Endothelial cell of umbilical vein (primary cell): ENCODE measurements around the gene SHISA5. TPM values are rescaled to one million over a fixed set of nuclear protein-coding genes. Genes with fewer than 3 reads are reported as not detected.
A peak's percentile ranks its signal among the peaks of the same experiment; 100 is the strongest.

Experiments
- BruUV-seq: library from RNA; stranded (reverse); fragments of 400-500 nt; replicated peaks from 2 replicates; lab custom pipeline; 2021; lab: Mats Ljungman, UMichigan
- CTCF ChIA-PET: fragments of 300-600, 350-600 bp; sonication (Branson Sonifier 250); formaldehyde crosslinking; loops from one replicate; lab custom pipeline; 2021; ENCODE audit warnings: antibody characterized with exemption, inconsistent platforms; lab: Charles Lee
- POLR2A ChIA-PET: fragments of 300-600, 350-600 bp; sonication (Branson Sonifier 250); formaldehyde crosslinking; loops from one replicate; lab custom pipeline; 2021; ENCODE audit warnings: antibody characterized with exemption, inconsistent platforms; lab: Charles Lee
- DNase-seq: peaks from one replicate; pipeline ENCODE4 v3.0.0-alpha.2; 2011; ENCODE audit warnings: low read depth, low spot score
- FAIRE-seq: peaks from 2 replicates; lab custom pipeline; 2011; peaks lifted over from hg19 to GRCh38; lab: Jason Lieb, UNC
- H2AFZ ChIP-seq: 2 replicates; pipeline ENCODE4 v1.6.0; 2012; ENCODE audit warnings: low read depth, low read length, control low read depth, inconsistent platforms
- H3K27ac ChIP-seq: 2 replicates; pipeline ENCODE4 v1.5.1; 2011; ENCODE audit warnings: low read depth, mild to moderate bottlenecking, control low read depth, low read length, moderate library complexity; ENCODE audit not compliant: insufficient read depth
- H3K27me3 ChIP-seq, 2 experiments: 2 replicates each; pipeline versions ENCODE4 v1.6.0 to v1.6.1; 2011; ENCODE audit warnings: low read length in 2 of 2, mixed read lengths in 1 of 2; ENCODE audit not compliant: control insufficient read depth in 2 of 2, insufficient read depth in 2 of 2
- H3K36me3 ChIP-seq, 2 experiments: 2 replicates in 1 of 2; 3 replicates in 1 of 2; pipeline ENCODE4 v1.5.1; 2011; ENCODE audit warnings: low read length in 2 of 2, mild to moderate bottlenecking in 1 of 2, moderate library complexity in 1 of 2; ENCODE audit not compliant: control insufficient read depth in 2 of 2, insufficient read depth in 2 of 2; ENCODE audit errors: extremely low read depth in 1 of 2
- H3K4me1 ChIP-seq: 3 replicates; pipeline ENCODE4 v1.5.1; 2011; ENCODE audit warnings: mild to moderate bottlenecking, low read length; ENCODE audit not compliant: control insufficient read depth, insufficient read depth; ENCODE audit errors: extremely low read depth
- H3K4me2 ChIP-seq: 2 replicates; pipeline ENCODE4 v1.6.1; 2011; ENCODE audit warnings: low read length, control low read depth, mixed read lengths; ENCODE audit not compliant: insufficient read depth
- H3K4me3 ChIP-seq, 3 experiments: fragments of 200-600 bp in 1 of 3; sonication (generic), shearing (Covaris generic) in 1 of 3; replicated peaks in 1 of 3; 2 replicates each; pipeline ENCODE4 v1.5.1; 2011 to 2016; ENCODE audit warnings: control low read depth in 3 of 3, low read length in 3 of 3, mild to moderate bottlenecking in 2 of 3, inconsistent platforms in 1 of 3, low read depth in 1 of 3, moderate library complexity in 1 of 3; ENCODE audit not compliant: insufficient read depth in 1 of 3
- H3K79me2 ChIP-seq: 2 replicates; pipeline ENCODE4 v1.6.0; 2012; ENCODE audit warnings: low read length, inconsistent platforms; ENCODE audit not compliant: control insufficient read depth, insufficient read depth
- H3K9ac ChIP-seq: replicated peaks from 2 replicates; pipeline ENCODE3; 2011; ENCODE audit warnings: low read length, control low read depth; ENCODE audit not compliant: insufficient read depth; ENCODE audit errors: extremely low read depth
- H3K9me1 ChIP-seq: replicated peaks from 3 replicates; pipeline ENCODE4 v1.6.0; 2011; ENCODE audit warnings: mild to moderate bottlenecking, low read length; ENCODE audit not compliant: control insufficient read depth, insufficient read depth; ENCODE audit errors: extremely low read depth
- H3K9me3 ChIP-seq: replicated peaks from 2 replicates; pipeline ENCODE4 v1.5.1; 2012; ENCODE audit warnings: low read length, inconsistent platforms; ENCODE audit not compliant: control insufficient read depth, insufficient read depth
- H4K20me1 ChIP-seq: replicated peaks from 2 replicates; pipeline ENCODE3; 2011; ENCODE audit warnings: mild to moderate bottlenecking, low read length; ENCODE audit not compliant: control insufficient read depth, insufficient read depth; ENCODE audit errors: extremely low read depth
- POLR2AphosphoS5 ChIP-seq: IDR thresholded peaks from 2 replicates; pipeline ENCODE4 v1.6.1; 2012; ENCODE audit warnings: low read depth, mild to moderate bottlenecking, control low read depth, low read length, moderate library complexity; ENCODE audit not compliant: insufficient read depth
- dilution Hi-C: fragments of 300-500 bp; cut with MboI; formaldehyde crosslinking; loops from one replicate; pipeline ENCODE4 v1.15.0; 2019; ENCODE audit warnings: low sequenced_read_pairs; ENCODE audit not compliant: extremely low pct_ligation_motif_present
- intact Hi-C: fragments of 100-400 bp; cut with micrococcal nuclease; formaldehyde crosslinking; loops from one replicate; pipeline ENCODE4 v1.10.0; 2022
- polyA plus RNA-seq, 4 experiments: library from polyadenylated mRNA; depleted of rRNA in 3 of 4; stranded (reverse) in 3 of 4; unstranded in 1 of 4; fragments of >200 nt; gene quantifications; 2 replicates each; pipeline versions ENCODE4 v1.2.1 to v1.2.3, GENCODE V29; 2011 to 2012; ENCODE audit warnings: missing spikeins in 1 of 4
- total RNA-seq: library from RNA; stranded (reverse); gene quantifications from 2 replicates; pipeline ENCODE4 v1.2.3, GENCODE V29; 2021
- TF ChIP-seq, protein P1 (sequence below), 2 donors: IDR thresholded peaks; 1 replicate in 1 of 2; 2 replicates in 1 of 2; pipeline ENCODE4 v1.5.1; 2011; ENCODE audit warnings: low read length in 2 of 2, mild to moderate bottlenecking in 2 of 2, moderate library complexity in 2 of 2, control low read depth in 1 of 2, inconsistent platforms in 1 of 2, low read depth in 1 of 2; ENCODE audit not compliant: insufficient read depth in 1 of 2; ENCODE audit errors: extremely low read depth in 1 of 2

Gene SHISA5
- total and polyA plus RNA-seq, 2 donors (not counting 3 experiments of a cell fraction or from before 2014, with no cell fraction given), result 205 to 320 TPM

DNA sequence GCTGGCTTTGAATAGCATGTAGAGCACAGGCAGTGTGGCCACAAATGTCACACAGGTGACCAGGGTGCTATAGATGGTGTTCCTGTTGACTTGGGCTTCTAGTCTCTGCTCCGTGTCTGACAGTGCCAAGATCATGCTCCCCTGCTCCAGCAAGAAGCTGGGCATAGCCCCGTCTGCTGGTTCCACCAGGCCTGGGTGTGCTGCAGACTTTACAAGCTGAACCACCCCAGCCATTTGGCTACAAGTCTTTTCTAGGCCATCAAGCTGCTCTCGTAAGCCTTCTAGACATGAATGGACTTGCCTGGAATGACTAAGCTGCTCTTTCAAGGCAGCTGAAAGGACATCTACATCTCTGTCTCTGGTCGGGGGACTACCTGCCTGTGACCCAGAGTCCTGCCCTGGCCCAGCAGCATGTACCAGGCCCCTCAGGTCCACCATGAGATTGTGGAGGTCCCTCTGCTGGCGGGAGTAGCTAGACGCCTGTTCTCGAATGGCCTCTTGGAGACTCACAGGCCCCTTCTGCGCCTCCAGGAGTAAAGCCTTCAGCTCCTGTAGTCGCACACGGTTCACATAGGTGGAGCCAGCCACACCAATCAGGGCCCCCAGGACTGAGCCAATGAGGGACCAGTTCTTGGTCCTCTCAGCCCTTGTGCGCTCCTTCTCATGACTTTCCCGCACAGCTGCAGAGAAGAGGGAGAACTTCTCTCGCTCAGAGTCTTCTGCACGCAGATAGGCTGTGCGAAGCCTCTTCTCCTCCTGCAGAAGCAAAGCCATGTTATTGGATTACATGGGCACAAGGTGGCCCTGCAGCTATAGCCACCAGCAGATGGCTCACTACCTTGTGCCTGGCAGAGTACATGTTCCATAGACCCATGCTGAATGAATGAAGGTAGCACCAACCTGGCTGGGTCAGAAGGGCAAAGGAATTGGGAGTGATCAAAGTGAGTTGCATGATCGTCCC lies 71.3 kb downstream of the SHISA5 start:
- Histone ChIP-seq H3K9me1 (no peaks in the 10 kb centered on the region), H3K27me3 (no peaks in the 10 kb centered on the region), H3K79me2 (no peaks in the 10 kb centered on the region), H2AFZ (no peak overlapping the region), H3K4me1 (peaks cover 14% of the 10 kb centered on the region), H3K9ac (no peak overlapping the region), H3K4me2 (no peak overlapping the region), H3K4me3 (no peak overlapping the region), H3K9me3 (no peaks in the 10 kb centered on the region), H4K20me1 (no peaks in the 10 kb centered on the region), H3K36me3 (peaks cover 0 to 9% of the 10 kb centered on the region in 2 experiments), H3K27ac (no peak overlapping the region)
- BruUV-seq, result TSS peak; percentile 8
- DNase-seq (no peak), FAIRE-seq (no peak)
- intact Hi-C loops (no loop called here), dilution Hi-C loops (no loop called here)
- ChIA-PET POLR2A (no interaction called here), CTCF (interaction anchor here (0.7 to 10.4 kb wide), 9 partner anchors 8 to 238 kb away, joined by 3 to 723 read pairs (median 3); no protein-coding TSS in a partner anchor)
- TF ChIP-seq, protein P1, sequence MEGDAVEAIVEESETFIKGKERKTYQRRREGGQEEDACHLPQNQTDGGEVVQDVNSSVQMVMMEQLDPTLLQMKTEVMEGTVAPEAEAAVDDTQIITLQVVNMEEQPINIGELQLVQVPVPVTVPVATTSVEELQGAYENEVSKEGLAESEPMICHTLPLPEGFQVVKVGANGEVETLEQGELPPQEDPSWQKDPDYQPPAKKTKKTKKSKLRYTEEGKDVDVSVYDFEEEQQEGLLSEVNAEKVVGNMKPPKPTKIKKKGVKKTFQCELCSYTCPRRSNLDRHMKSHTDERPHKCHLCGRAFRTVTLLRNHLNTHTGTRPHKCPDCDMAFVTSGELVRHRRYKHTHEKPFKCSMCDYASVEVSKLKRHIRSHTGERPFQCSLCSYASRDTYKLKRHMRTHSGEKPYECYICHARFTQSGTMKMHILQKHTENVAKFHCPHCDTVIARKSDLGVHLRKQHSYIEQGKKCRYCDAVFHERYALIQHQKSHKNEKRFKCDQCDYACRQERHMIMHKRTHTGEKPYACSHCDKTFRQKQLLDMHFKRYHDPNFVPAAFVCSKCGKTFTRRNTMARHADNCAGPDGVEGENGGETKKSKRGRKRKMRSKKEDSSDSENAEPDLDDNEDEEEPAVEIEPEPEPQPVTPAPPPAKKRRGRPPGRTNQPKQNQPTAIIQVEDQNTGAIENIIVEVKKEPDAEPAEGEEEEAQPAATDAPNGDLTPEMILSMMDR (IDR thresholded peaks at IDR 0.05; ENCODE audit: extremely low read depth in 1 of 2, insufficient read depth in 1 of 2, low read depth in 1 of 2, low read length in 2 of 2), result peak in 1 of 2 donors; percentile 16
- TF ChIP-seq POLR2AphosphoS5, result no peak
